Trophoblast cell (in vitro differentiated cells and primary cell): ENCODE data around the gene PLA2G2C.

Source experiments
- DNase-seq, 2 donors: peaks; one replicate each; pipeline ENCODE4 v3.0.0-alpha.2; 2016
- H2AFZ ChIP-seq: 2 replicates; pipeline ENCODE4 v1.6.1; 2013; ENCODE audit warnings: low read length, moderate library complexity, mild to moderate bottlenecking; ENCODE audit not compliant: insufficient read depth, poor library complexity
- H2AK5ac ChIP-seq: 2 replicates; pipeline ENCODE4 v1.6.1; 2013; ENCODE audit warnings: mild to moderate bottlenecking, low read length
- H2BK120ac ChIP-seq: 2 replicates; pipeline ENCODE4 v1.6.1; 2013; ENCODE audit warnings: low read length, mild to moderate bottlenecking, moderate library complexity; ENCODE audit not compliant: insufficient read depth, poor library complexity
- H2BK12ac ChIP-seq: 2 replicates; pipeline ENCODE4 v1.6.1; 2013; ENCODE audit warnings: mild to moderate bottlenecking, low read length, moderate library complexity
- H2BK5ac ChIP-seq: 2 replicates; pipeline ENCODE4 v1.6.1; 2013; ENCODE audit warnings: low read length, low read depth, moderate library complexity, mild to moderate bottlenecking; ENCODE audit not compliant: poor library complexity
- H3K14ac ChIP-seq: 2 replicates; pipeline ENCODE4 v1.6.1; 2013; ENCODE audit warnings: mild to moderate bottlenecking, low read length
- H3K18ac ChIP-seq: 2 replicates; pipeline ENCODE4 v1.6.1; 2013; ENCODE audit warnings: mild to moderate bottlenecking, low read length
- H3K23ac ChIP-seq: 2 replicates; pipeline ENCODE4 v1.6.1; 2013; ENCODE audit warnings: low read length
- H3K27ac ChIP-seq: 2 replicates; pipeline ENCODE4 v1.5.1; 2013; ENCODE audit warnings: low read depth, mild to moderate bottlenecking, inconsistent platforms, low read length, moderate library complexity
- H3K27me3 ChIP-seq: 2 replicates; pipeline ENCODE4 v1.6.1; 2013; ENCODE audit warnings: inconsistent platforms, mild to moderate bottlenecking, low read length, moderate library complexity; ENCODE audit not compliant: insufficient read depth
- H3K36me3 ChIP-seq, 2 experiments: 1 replicate in 1 of 2; 2 replicates in 1 of 2; pipeline ENCODE4 v1.6.1; 2013; ENCODE audit warnings: low read length in 2 of 2, mild to moderate bottlenecking in 2 of 2, moderate library complexity in 1 of 2; ENCODE audit not compliant: insufficient read depth in 2 of 2, control insufficient read depth in 1 of 2
- H3K4ac ChIP-seq: 2 replicates; pipeline ENCODE4 v1.6.1; 2013; ENCODE audit warnings: low read depth, mild to moderate bottlenecking, low read length, moderate library complexity
- H3K4me1 ChIP-seq, 2 experiments: 1 replicate in 1 of 2; 2 replicates in 1 of 2; pipeline ENCODE4 v1.6.1; 2013; ENCODE audit warnings: low read length in 2 of 2, mild to moderate bottlenecking in 2 of 2, moderate library complexity in 1 of 2; ENCODE audit not compliant: insufficient read depth in 2 of 2, control insufficient read depth in 1 of 2
- H3K4me2 ChIP-seq: 2 replicates; pipeline ENCODE4 v1.6.1; 2013; ENCODE audit warnings: inconsistent platforms, mild to moderate bottlenecking, low read length, moderate library complexity
- H3K4me3 ChIP-seq: 2 replicates; pipeline ENCODE4 v1.5.1; 2013; ENCODE audit warnings: mild to moderate bottlenecking, low read depth, low read length, inconsistent platforms
- H3K79me1 ChIP-seq: one replicate; pipeline ENCODE4 v1.6.1; 2013; ENCODE audit warnings: low read length
- H3K79me2 ChIP-seq: 2 replicates; pipeline ENCODE4 v1.6.1; 2013; ENCODE audit warnings: low read length, mild to moderate bottlenecking; ENCODE audit not compliant: control insufficient read depth, insufficient read depth, poor library complexity
- H3K9ac ChIP-seq: 2 replicates; pipeline ENCODE4 v1.6.1; 2013; ENCODE audit warnings: mild to moderate bottlenecking, low read length
- H3K9me3 ChIP-seq: 2 replicates; pipeline ENCODE4 v1.6.1; 2013; ENCODE audit warnings: low read depth, mild to moderate bottlenecking, control low read depth, inconsistent platforms, low read length; ENCODE audit not compliant: insufficient read depth
- H4K12ac ChIP-seq: 2 replicates; pipeline ENCODE4 v1.6.1; 2013; ENCODE audit warnings: low read depth, mild to moderate bottlenecking, low read length, moderate library complexity
- H4K8ac ChIP-seq: 2 replicates; pipeline ENCODE4 v1.6.1; 2013; ENCODE audit warnings: low read depth, mild to moderate bottlenecking, low read length, moderate library complexity
- H4K91ac ChIP-seq: one replicate; pipeline ENCODE4 v1.6.1; 2013; ENCODE audit warnings: low read depth, mild to moderate bottlenecking, low read length, moderate library complexity
- WGBS: extraction: QIAGEN DNeasy Blood & Tissue Kit; methylation state at CpG from one replicate; pipeline ENCODE4 v1.1.7; 2013; ENCODE audit warnings: missing lambda C conversion rate; ENCODE audit not compliant: insufficient read length, insufficient coverage; ENCODE audit errors: extremely low coverage; 5-methylcytosine and 5-hydroxymethylcytosine counted together

The PLA2G2C gene

GRCh38 chr1:20180844-20181207 lies 5.5 kb downstream of the PLA2G2C start:
- no peak overlapping the region for H2AK5ac ChIP-seq
- H2BK120ac ChIP-seq: no peak overlapping the region
- no peak overlapping the region for H3K18ac ChIP-seq
- no peak for DNase-seq
- H3K23ac ChIP-seq: no peak overlapping the region
- no peak overlapping the region for H3K9ac ChIP-seq
- no peak overlapping the region for H3K4me2 ChIP-seq
- no peak overlapping the region for H2BK5ac ChIP-seq
- no peak overlapping the region for H4K91ac ChIP-seq
- WGBS: no CpG with 5 or more reads among the region's 3 CpGs
- H4K8ac ChIP-seq: no peak overlapping the region
- H2AFZ ChIP-seq: no peak overlapping the region
- H3K4ac ChIP-seq: no peak overlapping the region
- H3K36me3 ChIP-seq: no peaks in the 10 kb centered on the region
- peaks cover 7% of the 10 kb centered on the region for H3K79me1 ChIP-seq
- H3K79me2 ChIP-seq: no peaks in the 10 kb centered on the region
- H3K4me3 ChIP-seq: no peak overlapping the region
- no peaks in the 10 kb centered on the region for H3K27me3 ChIP-seq
- no peak overlapping the region for H3K14ac ChIP-seq
- peaks cover 4% of the 10 kb centered on the region for H3K9me3 ChIP-seq
- H2BK12ac ChIP-seq: no peak overlapping the region
- no peak overlapping the region for H3K27ac ChIP-seq
- no peak overlapping the region for H4K12ac ChIP-seq
- peaks cover 11 to 22% of the 10 kb centered on the region in 2 experiments for H3K4me1 ChIP-seq

GRCh38 chr1:20180129-20180843 lies 6.0 kb downstream of the PLA2G2C start:
- Histone ChIP-seq H2AK5ac (no peak overlapping the region), H2AFZ (no peak overlapping the region), H3K4me1 (peaks cover 7 to 18% of the 10 kb centered on the region in 2 experiments), H3K18ac (no peak overlapping the region), H3K9me3 (peaks cover 4% of the 10 kb centered on the region), H3K27me3 (no peaks in the 10 kb centered on the region), H3K27ac (no peak overlapping the region), H3K79me1 (peaks cover 4% of the 10 kb centered on the region), H2BK12ac (no peak overlapping the region), H3K4me2 (no peak overlapping the region), H3K4ac (no peak overlapping the region), H4K12ac (no peak overlapping the region), H3K4me3 (no peak overlapping the region), H2BK120ac (no peak overlapping the region), H4K91ac (no peak overlapping the region), H3K36me3 (no peaks in the 10 kb centered on the region), H3K14ac (no peak overlapping the region), H4K8ac (no peak overlapping the region), H2BK5ac (no peak overlapping the region), H3K23ac (no peak overlapping the region), H3K79me2 (no peaks in the 10 kb centered on the region), H3K9ac (no peak overlapping the region)
- no CpG with 5 or more reads among the region's 6 CpGs for WGBS
- peak in 1 of 2 donors; percentile 52 for DNase-seq

DNA sequence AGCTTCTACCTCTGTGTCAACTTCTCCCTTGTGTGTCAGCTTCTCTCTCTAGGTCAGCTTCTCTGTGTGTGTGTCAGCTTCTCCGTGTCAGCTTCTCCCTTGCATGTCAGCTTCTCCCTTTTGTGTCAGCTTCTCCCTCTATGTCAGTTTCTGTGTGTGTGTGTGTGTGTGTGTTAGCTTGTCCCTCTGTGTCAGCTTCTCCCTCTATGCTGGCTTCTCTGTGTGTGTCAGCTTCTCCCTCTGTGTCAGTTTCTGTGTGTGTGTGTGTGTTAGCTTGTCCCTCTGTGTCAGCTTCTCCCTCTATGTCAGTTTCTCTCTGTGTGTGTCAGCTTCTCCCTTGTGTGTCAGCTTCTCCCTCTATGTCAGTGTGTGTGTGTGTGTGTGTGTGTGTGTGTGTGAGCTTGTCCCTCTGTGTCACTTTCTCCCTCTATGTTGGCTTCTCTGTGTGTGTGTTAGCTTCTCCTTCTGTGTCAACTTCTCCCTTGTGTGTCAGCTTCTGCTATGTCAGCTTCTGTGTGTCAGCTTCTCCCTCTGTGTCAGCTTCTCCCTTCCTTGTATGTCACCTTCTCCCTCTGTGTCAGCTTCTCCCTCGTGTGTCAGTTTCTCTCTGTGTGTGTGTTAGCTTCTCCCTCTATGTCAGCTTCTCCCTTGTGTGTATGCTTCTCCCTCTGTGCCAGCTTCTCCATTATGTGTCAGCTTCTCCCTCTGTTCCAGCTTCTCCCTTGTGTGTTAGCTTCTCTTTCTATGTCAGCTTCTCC lies 6.8 kb downstream of the PLA2G2C start:
- H3K4ac ChIP-seq: no peak overlapping the region
- no peak overlapping the region for H2BK5ac ChIP-seq
- H4K91ac ChIP-seq: no peak overlapping the region
- no peak overlapping the region for H3K23ac ChIP-seq
- H3K4me3 ChIP-seq: no peak overlapping the region
- H2AFZ ChIP-seq: no peak overlapping the region
- no peak overlapping the region for H2AK5ac ChIP-seq
- H3K79me1 ChIP-seq: no peaks in the 10 kb centered on the region
- no peak overlapping the region for H2BK12ac ChIP-seq
- H2BK120ac ChIP-seq: no peak overlapping the region
- WGBS: no CpG with 5 or more reads among the region's 2 CpGs
- H4K8ac ChIP-seq: no peak overlapping the region
- peaks cover 4% of the 10 kb centered on the region for H3K9me3 ChIP-seq
- H3K18ac ChIP-seq: no peak overlapping the region
- H3K27me3 ChIP-seq: no peaks in the 10 kb centered on the region
- no peak overlapping the region for H3K27ac ChIP-seq
- no peak overlapping the region for H3K9ac ChIP-seq
- no peak overlapping the region for H4K12ac ChIP-seq
- H3K36me3 ChIP-seq: no peaks in the 10 kb centered on the region
- no peaks in the 10 kb centered on the region for H3K79me2 ChIP-seq
- no peak for DNase-seq
- no peak overlapping the region for H3K4me2 ChIP-seq
- H3K4me1 ChIP-seq: peaks cover 7 to 13% of the 10 kb centered on the region in 2 experiments
- peak overlapping the region; percentile 9 for H3K14ac ChIP-seq

DNA sequence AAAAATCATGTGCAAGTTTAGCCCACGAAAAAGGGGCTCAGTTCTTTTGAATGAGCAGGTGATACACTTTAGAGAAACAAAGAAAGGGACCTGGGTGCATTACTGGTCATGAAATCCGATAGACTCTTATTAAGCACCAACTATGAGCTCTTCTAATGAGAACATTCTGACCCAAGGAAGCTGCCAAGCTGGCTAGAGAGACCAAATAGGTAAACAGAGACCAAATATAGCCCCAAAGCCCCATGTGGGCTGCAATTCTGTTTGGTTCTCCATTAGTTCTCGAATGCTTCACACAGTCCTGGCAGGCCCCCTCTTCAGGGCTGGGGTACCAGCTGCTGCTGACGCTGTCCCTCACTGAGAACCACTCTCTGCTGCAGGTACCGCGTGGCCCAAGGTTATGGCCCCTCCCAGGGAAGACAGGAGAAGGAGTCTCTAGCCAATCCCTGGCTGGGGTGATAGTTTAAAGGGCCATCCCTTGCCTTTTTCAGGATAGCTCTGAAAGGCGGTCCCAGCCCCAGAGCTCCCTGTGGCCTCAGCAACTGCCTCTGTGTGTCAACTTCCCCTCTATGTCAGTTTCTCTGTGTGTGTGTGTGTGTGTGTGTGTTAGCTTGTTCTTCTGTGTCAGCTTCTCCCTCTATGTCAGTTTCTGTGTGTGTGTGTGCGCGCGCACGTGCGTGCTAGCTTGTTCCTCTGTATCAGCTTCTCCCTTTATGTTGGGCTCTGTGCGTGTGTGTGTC lies 7.5 kb downstream of the PLA2G2C start:
- H4K91ac ChIP-seq: no peak overlapping the region
- peaks cover 4 to 9% of the 10 kb centered on the region in 2 experiments for H3K4me1 ChIP-seq
- H3K79me2 ChIP-seq: no peaks in the 10 kb centered on the region
- H3K4me3 ChIP-seq: no peak overlapping the region
- no peak overlapping the region for H2BK12ac ChIP-seq
- H3K23ac ChIP-seq: no peak overlapping the region
- no peak for DNase-seq
- H3K27me3 ChIP-seq: no peaks in the 10 kb centered on the region
- no peak overlapping the region for H2AK5ac ChIP-seq
- no CpG with 5 or more reads among the region's 13 CpGs for whole genome bisulfite sequencing
- no peak overlapping the region for H3K4ac ChIP-seq
- H3K27ac ChIP-seq: no peak overlapping the region
- no peak overlapping the region for H4K8ac ChIP-seq
- no peak overlapping the region for H4K12ac ChIP-seq
- no peak overlapping the region for H2BK5ac ChIP-seq
- no peak overlapping the region for H2AFZ ChIP-seq
- no peaks in the 10 kb centered on the region for H3K79me1 ChIP-seq
- no peak overlapping the region for H2BK120ac ChIP-seq
- no peaks in the 10 kb centered on the region for H3K36me3 ChIP-seq
- no peak overlapping the region for H3K14ac ChIP-seq
- H3K4me2 ChIP-seq: no peak overlapping the region
- H3K18ac ChIP-seq: no peak overlapping the region
- H3K9ac ChIP-seq: no peak overlapping the region
- H3K9me3 ChIP-seq: peaks cover 4% of the 10 kb centered on the region
